Small intestine (tissue), 16 donors: ENCODE data around the gene OLA1. TPM values are rescaled to one million over a fixed set of nuclear protein-coding genes. Genes with fewer than 3 reads are reported as not detected.
"Not testable (repeated sequence)": the region's sequence is repeated elsewhere in the genome, so short reads cannot be mapped to it uniquely, and the experiment has no call there.

ENCODE experiments used
- DNase-seq, 2 donors: peaks; one replicate each; pipeline versions ENCODE4 v3.0.0 to v3.0.0-alpha.2; 2013
- FAIRE-seq: peaks from 2 replicates; lab custom pipeline; 2012; peaks lifted over from hg19 to GRCh38; lab: Jason Lieb, UNC
- H3K27ac ChIP-seq, 3 donors: one replicate each; pipeline ENCODE4 v1.5.1; 2013; ENCODE audit warnings: low read length in 2 of 3, mild to moderate bottlenecking in 2 of 3, control low read depth in 1 of 3, inconsistent platforms in 1 of 3, low read depth in 1 of 3, moderate library complexity in 1 of 3
- H3K27me3 ChIP-seq, 3 donors: one replicate each; pipeline ENCODE4 v1.6.1; 2013; ENCODE audit warnings: low read length in 3 of 3, inconsistent platforms in 1 of 3; ENCODE audit not compliant: control insufficient read depth in 3 of 3, insufficient read depth in 3 of 3
- H3K36me3 ChIP-seq, 3 donors: one replicate each; pipeline ENCODE4 v1.6.1; 2013; ENCODE audit warnings: low read length in 3 of 3, inconsistent platforms in 1 of 3, low read depth in 1 of 3, mild to moderate bottlenecking in 1 of 3, moderate library complexity in 1 of 3; ENCODE audit not compliant: control insufficient read depth in 3 of 3, insufficient read depth in 2 of 3
- H3K4me1 ChIP-seq, 3 donors: one replicate each; pipeline ENCODE4 v1.6.1; 2013; ENCODE audit warnings: low read length in 2 of 3, inconsistent platforms in 1 of 3, low read depth in 1 of 3, mild to moderate bottlenecking in 1 of 3, moderate library complexity in 1 of 3; ENCODE audit not compliant: control insufficient read depth in 3 of 3, insufficient read depth in 2 of 3
- H3K4me3 ChIP-seq, 3 donors: one replicate each; pipeline ENCODE4 v1.5.1; 2013; ENCODE audit warnings: low read length in 3 of 3, control low read depth in 1 of 3, inconsistent platforms in 1 of 3, low read depth in 1 of 3, mild to moderate bottlenecking in 1 of 3, moderate library complexity in 1 of 3
- H3K9me3 ChIP-seq, 2 donors: one replicate each; pipeline ENCODE4 v1.6.1; 2013; ENCODE audit warnings: low read depth in 1 of 2, low read length in 1 of 2; ENCODE audit not compliant: control insufficient read depth in 2 of 2, insufficient read depth in 1 of 2
- WGBS, 3 donors: extraction: QIAGEN DNeasy Blood & Tissue Kit; methylation state at CpG; one replicate each; pipeline ENCODE4 v1.1.7; 2013; 5-methylcytosine and 5-hydroxymethylcytosine counted together
- long read RNA-seq, 10 donors: transcript quantifications; one replicate each; lab custom pipeline, GENCODE V29; 2026
- polyA plus RNA-seq, 4 donors: library from polyadenylated mRNA; stranded (reverse) in 3 of 4; unstranded in 1 of 4; fragments of 200-250 nt in 3 of 4; fragments of 120-200 nt in 1 of 4; gene quantifications; one replicate each; pipeline versions ENCODE4 v1.2.1 to v1.2.3, GENCODE V29; 2013
- donor health status: healthy with polysubstance abuse.
- donor health status: control.
- donor health status: control.
- donor health status: Bipolar disorder and iron deficiency.
- donor health status: healthy.

The OLA1 gene
- 100 to 1,000 TPM in 1 of 4 donors, 10 to 100 TPM in 3; 60.3 to 148 (median 92.0) TPM for polyA plus RNA-seq
- long read RNA-seq, donor 1: 0 reads
- long read RNA-seq, donor 2, full-length matches to known transcripts: 17 of 17 reads
- long read RNA-seq, donor 2, partial matches to known transcripts: 0 of 17 reads
- long read RNA-seq, donor 2, other reads (novel, unspliced or antisense): 0 of 17 reads
- long read RNA-seq, donor 3, full-length matches to known transcripts: 22 of 37 reads
- long read RNA-seq, donor 3, partial matches to known transcripts: 15 of 37 reads
- long read RNA-seq, donor 3, other reads (novel, unspliced or antisense): 0 of 37 reads
- long read RNA-seq, donor 4, full-length matches to known transcripts: 2 of 2 reads
- long read RNA-seq, donor 4, partial matches to known transcripts: 0 of 2 reads
- long read RNA-seq, donor 4, other reads (novel, unspliced or antisense): 0 of 2 reads
- long read RNA-seq, donor 5, full-length matches to known transcripts: 6 of 20 reads
- long read RNA-seq, donor 5, partial matches to known transcripts: 14 of 20 reads
- long read RNA-seq, donor 5, other reads (novel, unspliced or antisense): 0 of 20 reads
- long read RNA-seq, donor 6, full-length matches to known transcripts: 30 of 41 reads
- long read RNA-seq, donor 6, partial matches to known transcripts: 11 of 41 reads
- long read RNA-seq, donor 6, other reads (novel, unspliced or antisense): 0 of 41 reads
- long read RNA-seq, donor 7: 0 reads
- long read RNA-seq, donor 8, full-length matches to known transcripts: 3 of 3 reads
- long read RNA-seq, donor 8, partial matches to known transcripts: 0 of 3 reads
- long read RNA-seq, donor 8, other reads (novel, unspliced or antisense): 0 of 3 reads
- long read RNA-seq, donor 9, full-length matches to known transcripts: 8 of 8 reads
- long read RNA-seq, donor 9, partial matches to known transcripts: 0 of 8 reads
- long read RNA-seq, donor 9, other reads (novel, unspliced or antisense): 0 of 8 reads
- long read RNA-seq, donor 10, full-length matches to known transcripts: 39 of 48 reads
- long read RNA-seq, donor 10, partial matches to known transcripts: 9 of 48 reads
- long read RNA-seq, donor 10, other reads (novel, unspliced or antisense): 0 of 48 reads

DNA sequence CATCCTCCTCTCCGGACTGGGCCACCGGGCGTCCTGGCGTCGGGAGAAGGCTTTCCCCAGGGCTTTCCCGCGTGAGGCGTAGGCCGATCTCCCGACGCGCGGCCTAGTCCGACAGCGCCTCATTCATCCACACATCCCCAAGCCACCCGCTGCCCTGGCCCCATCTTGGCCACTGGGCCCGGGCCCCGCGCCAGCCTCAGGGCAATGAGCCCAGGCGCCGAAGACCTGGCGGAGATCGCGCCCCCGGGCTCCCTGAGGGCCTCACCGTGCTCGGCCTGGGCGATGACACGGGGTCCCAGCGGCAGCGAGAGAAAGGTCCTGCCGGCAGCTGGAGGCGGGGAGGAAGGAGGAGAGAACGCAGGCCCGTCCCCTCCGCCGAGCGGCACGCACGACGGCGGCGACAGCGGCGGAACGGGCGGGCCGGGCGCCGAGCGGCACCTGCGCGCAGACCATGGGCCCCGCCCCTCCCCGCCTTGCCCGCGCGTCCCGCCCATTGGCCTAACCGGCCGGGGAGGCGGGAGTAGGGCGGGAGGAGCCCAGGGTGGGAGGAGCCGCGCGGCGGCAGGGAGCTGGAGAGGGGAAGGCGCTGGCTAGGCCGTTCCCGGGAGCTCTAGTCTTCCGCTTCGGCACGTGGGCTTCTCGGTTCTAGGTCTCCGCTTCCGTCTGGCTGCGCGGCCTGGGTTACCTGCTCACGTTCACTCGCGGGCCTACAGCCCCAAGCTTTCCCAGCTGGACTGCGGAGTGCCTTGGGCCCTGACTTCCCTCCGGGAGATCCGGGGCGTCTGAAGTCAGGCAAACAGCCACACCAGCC is at the start of gene OLA1:
Gene OLA1, minus strand, starts transcription at position 346 of the 811 bp plus-strand sequence. CDS start 1,717 bp downstream, outside the sequence.
- peak; percentile 96 to 98 for DNase-seq
- peaks cover 0 to 7% (median 7%) of the 10 kb centered on the region in 3 donors for H3K4me1 ChIP-seq
- peaks cover 0 to 10% (median 0%) of the 10 kb centered on the region in 3 donors for H3K36me3 ChIP-seq
- H3K27ac ChIP-seq: peak within 1 kb of the TSS; percentile 78 to 91 (median 82)
- WGBS, 3 donors: 1% methylated on average over 77 to 85 of the region's 85 CpGs
- no peaks in the 10 kb centered on the region for H3K27me3 ChIP-seq
- FAIRE-seq: no peak
- H3K9me3 ChIP-seq: no peaks in the 10 kb centered on the region
- H3K4me3 ChIP-seq: peak within 1 kb of the TSS; percentile 50 to 63 (median 59)

DNA sequence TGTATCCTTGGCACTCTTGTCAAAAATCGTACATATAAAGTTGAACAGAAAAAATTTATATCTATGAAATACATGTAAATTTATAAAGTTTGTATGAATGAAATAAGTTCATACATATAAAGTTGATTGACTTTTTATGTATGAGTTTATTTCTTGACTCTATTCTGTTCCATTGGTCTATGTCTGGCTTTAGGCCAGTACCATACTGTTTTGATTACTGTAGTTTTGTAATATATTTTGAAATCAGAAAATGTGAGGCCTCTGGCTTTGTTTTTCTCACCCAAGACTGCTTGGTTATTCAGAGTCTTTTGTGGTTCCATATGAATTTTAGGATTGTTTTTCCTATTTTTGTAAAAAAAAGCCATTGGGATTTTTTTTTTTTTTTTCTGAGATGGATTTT is 44.6 kb upstream of the OLA1 start:
- FAIRE-seq: no peak

DNA sequence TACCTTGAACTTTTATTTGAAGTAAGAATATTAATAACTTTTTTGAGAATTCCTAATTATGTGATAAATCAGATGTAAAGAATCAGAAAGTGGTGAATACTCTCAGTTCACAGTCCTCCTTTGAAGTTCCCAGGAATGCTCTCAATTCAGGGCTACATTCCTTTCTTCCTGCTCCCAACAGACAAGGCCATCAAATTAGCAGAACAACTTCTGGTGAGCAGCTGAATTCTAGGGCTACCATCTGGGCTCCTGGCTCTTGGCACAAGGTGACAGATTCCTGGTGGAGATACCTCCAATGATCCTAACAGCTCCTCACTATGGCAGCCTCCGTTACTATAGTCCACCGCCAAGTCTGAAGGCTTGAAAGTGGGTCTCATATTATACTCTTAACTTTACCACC is 37.8 kb upstream of the OLA1 start:
- 92 to 93% (median 92%) methylated on average over 2 of the region's 2 CpGs for WGBS, 3 donors
- H3K27ac ChIP-seq: no peak overlapping the region
- FAIRE-seq: no peak
- no peaks in the 10 kb centered on the region for H3K9me3 ChIP-seq
- peaks cover 0 to 5% (median 0%) of the 10 kb centered on the region in 3 donors for H3K27me3 ChIP-seq
- H3K4me1 ChIP-seq: no peaks in the 10 kb centered on the region
- no peaks in the 10 kb centered on the region for H3K36me3 ChIP-seq
- no peak overlapping the region for H3K4me3 ChIP-seq
- no peak for DNase-seq

More for the DNA sequence above, 44.6 kb upstream of the OLA1 start:
- H3K27ac ChIP-seq: no peak overlapping the region
- H3K27me3 ChIP-seq: no peaks in the 10 kb centered on the region
- no peaks in the 10 kb centered on the region for H3K4me1 ChIP-seq
- H3K36me3 ChIP-seq: no peaks in the 10 kb centered on the region
- no peak overlapping the region for H3K4me3 ChIP-seq
- DNase-seq: no peak
- WGBS, 3 donors: 94 to 100% (median 96%) methylated on average over 1 of the region's 1 CpG
- H3K9me3 ChIP-seq: peaks cover 0 to 8% of the 10 kb centered on the region in 2 donors

DNA sequence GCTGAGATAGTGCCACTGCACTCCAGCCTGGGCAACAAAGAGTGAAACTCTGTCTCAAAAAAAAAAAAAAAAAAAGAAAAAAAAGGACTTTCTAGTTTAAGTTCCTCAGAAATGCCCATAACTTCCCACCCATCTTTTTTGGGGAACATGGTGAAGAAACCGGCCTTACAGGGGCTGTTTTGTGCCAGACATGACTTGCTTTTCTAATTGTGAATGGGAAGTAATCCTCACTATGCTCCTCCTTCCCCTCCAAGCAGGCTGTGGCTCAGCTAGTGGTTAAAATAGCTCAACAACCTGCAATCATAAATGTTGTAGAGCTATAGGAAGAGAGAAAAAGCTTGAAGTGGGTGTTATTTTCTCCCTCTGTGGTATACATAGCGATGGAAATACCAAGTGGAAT is 34.1 kb upstream of the OLA1 start:
- 68 to 78% (median 75%) methylated on average over 2 of the region's 2 CpGs for WGBS, 3 donors
- no peak overlapping the region for H3K4me3 ChIP-seq
- H3K9me3 ChIP-seq: no peaks in the 10 kb centered on the region
- peaks cover 0 to 8% (median 0%) of the 10 kb centered on the region in 3 donors for H3K27me3 ChIP-seq
- FAIRE-seq (no peak), DNase-seq (no peak)
- H3K36me3 ChIP-seq: no peaks in the 10 kb centered on the region
- no peaks in the 10 kb centered on the region for H3K4me1 ChIP-seq
- no peak overlapping the region for H3K27ac ChIP-seq

DNA sequence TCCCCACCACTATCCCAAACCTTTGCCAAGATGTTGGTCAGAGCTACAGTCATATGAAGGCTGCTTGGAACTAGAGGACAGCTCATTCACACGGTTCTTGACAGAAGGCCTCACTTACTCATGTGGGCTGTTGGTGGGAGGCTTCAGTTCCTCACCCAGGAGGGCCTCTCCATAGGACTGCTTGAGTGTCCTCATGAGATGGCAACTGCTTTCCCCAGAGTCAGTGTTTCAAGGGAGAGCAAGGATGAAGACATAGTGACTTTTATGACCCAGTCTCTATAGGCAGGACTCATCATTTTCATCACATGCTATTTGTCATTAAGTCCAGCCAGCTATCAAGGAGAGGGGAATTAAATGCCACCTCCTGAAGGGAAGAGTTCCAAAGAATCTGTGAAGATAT is 33.4 kb upstream of the OLA1 start:
- H3K27me3 ChIP-seq: peaks cover 0 to 8% (median 0%) of the 10 kb centered on the region in 3 donors
- H3K9me3 ChIP-seq: no peaks in the 10 kb centered on the region
- no peak overlapping the region for H3K27ac ChIP-seq
- no peaks in the 10 kb centered on the region for H3K36me3 ChIP-seq
- no peak overlapping the region for H3K4me3 ChIP-seq
- FAIRE-seq (no peak), DNase-seq (no peak)
- H3K4me1 ChIP-seq: no peaks in the 10 kb centered on the region
- 47 to 74% (median 72%) methylated on average over 1 of the region's 1 CpG for whole genome bisulfite sequencing, 3 donors

DNA sequence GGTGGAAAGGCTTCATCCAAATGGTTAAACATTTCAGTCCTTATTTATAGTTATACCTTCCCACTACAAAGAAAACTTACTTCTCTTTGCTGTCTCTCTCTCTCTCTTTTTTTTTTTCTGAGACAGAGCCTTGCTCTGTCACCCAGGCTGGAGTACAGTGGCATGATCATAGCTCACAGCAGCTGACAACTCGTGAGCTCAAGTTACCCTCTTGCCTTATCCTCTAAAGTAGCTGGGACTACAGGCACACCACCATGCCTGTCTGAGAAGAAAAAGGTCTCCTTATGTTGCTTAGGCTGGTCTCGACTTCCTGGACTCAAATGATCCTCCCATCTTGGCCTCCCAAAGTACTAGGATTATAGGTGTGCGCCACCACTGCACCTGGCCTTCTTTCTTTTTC is 32.3 kb upstream of the OLA1 start:
- WGBS, 3 donors: 68 to 82% (median 80%) methylated on average over 3 of the region's 3 CpGs

DNA sequence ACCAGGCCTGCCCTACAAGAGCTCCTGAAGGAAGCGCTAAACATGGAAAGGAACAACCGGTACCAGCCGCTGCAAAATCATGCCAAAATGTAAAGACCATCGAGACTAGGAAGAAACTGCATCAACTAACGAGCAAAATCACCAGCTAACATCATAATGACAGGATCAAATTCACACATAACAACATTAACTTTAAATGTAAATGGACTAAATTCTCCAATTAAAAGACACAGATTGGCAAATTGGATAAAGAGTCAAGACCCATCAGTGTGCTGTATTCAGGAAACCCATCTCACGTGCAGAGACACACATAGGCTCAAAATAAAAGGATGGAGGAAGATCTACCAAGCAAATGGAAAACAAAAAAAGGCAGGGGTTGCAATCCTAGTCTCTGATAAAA is 21.9 kb upstream of the OLA1 start:
- DNase-seq, H3K27me3 ChIP-seq, H3K4me1 ChIP-seq, H3K9me3 ChIP-seq, H3K27ac ChIP-seq, H3K36me3 ChIP-seq, FAIRE-seq, H3K4me3 ChIP-seq: not testable (repeated sequence)
- 82 to 94% (median 83%) methylated on average over 1 to 4 of the region's 6 CpGs for WGBS, 3 donors

More for the DNA sequence above, 32.3 kb upstream of the OLA1 start:
- Histone ChIP-seq H3K27me3 (peaks cover 0 to 5% (median 0%) of the 10 kb centered on the region in 3 donors), H3K4me1 (no peaks in the 10 kb centered on the region), H3K27ac (no peak overlapping the region), H3K36me3 (no peaks in the 10 kb centered on the region), H3K4me3 (no peak overlapping the region), H3K9me3 (peaks cover 0 to 2% of the 10 kb centered on the region in 2 donors)
- no peak for DNase-seq
- FAIRE-seq: no peak
